ENCODE results near the gene PRSS57.
"Not testable (repeated sequence)": the region's sequence is repeated elsewhere in the genome, so short reads cannot be mapped to it uniquely, and the experiment has no call there.

Gene PRSS57

DNA sequence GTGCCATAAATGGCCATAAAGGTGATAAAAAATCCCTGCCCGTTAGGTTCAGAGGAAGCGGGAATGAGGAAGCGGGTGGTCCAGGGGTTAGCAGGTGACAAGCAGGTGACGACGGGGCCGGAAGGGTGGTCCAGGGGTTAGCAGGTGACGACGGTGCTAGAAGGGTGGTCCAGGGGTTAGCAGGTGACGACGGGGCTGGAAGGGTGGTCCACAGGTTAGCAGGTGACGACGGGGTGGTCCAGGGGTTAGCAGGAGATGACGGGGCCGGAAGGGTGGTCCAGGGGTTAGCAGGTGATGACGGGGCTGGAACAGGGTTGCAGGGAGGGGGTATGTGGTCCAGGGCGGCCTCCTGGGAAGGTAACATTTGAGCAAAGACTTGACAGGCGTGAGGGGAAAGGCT, 6.3 kb downstream of the PRSS57 start:
- DNase-seq = no peak

GRCh38 chr19:688214-688613, 7.0 kb downstream of the PRSS57 start:
- DNase-seq = no peak

DNA sequence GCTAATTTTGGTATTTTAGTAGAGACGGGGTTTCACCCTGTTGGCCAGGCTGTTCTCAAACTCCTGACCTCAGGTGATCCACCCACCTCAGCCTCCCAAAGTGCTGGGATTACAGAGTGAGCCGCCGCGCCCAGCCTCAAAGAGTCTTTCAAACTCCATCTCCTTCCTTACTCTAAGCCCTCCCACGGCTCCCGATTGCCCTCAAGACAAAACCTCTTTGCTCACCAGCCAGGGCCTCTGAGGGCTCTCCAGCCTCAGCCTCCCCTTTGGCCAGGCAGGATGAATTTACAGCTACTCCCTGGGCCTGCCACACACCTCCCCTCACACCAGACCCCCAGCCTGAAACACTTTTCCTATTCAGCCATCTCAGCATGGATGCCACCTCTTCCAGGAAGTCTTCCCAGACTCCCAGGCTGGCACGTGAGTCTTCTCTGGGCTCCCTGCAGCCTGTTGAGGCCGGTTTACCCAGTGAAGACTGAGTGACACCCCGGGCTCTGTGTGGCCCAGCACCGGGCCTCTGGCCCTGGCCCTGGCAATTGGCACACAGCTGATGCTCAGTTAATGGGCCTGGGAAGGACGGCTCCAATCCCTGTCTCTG, 7.6 kb downstream of the PRSS57 start:
- DNase-seq = no peak

GRCh38 chr19:686589-687297, 8.5 kb downstream of the PRSS57 start:
- no peak for DNase-seq

DNA sequence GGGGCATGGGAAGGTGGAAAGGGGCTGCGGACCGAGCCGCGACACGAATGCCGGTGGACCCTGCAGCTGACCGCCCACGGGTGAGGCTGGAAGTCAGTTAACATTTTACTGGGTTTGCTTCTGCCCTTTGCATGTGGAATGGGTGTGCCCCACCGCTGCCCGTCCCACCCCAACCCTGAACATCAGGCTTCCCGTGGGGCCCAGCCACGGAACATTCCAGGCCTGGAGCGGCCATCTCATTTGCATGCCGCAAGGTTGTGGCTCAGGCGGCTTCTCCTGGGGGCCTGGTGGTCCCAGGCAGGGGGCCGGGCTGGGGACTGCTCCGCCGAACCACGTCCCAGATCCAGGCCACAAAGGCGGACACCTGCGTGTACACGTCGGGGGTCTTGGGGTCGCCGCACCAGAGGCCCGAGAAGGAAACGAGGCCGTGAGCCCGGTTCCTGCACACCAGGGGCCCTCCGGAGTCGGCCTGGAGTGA, 9.8 kb downstream of the PRSS57 start:
- no peak for DNase-seq

DNA sequence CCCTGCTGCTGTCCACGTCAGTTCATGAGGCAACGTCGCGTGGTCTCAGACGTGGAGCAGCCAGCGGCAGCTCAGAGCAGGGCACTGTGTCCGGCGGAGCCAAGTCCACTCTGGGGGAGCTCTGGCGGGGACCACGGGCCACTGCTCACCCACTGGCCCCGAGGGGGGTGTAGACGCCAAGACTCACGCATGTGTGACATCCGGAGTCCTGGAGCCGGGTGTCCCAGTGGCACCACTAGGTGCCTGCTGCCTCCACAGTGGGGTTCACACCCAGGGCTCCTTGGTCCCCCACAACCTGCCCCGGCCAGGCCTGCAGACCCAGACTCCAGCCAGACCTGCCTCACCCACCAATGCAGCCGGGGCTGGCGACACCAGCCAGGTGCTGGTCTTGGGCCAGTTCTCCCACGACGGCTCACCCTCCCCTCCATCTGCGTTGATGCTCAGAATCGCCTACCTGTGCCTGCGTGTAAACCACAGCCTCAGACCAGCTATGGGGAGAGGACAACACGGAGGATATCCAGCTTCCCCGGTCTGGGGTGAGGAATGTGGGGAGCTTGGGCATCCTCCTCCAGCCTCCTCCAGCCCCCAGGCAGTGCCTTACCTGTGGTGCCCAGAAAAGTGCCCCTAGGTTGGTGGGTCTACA, 12.5 kb downstream of the PRSS57 start:
- DNase-seq = no peak

DNA sequence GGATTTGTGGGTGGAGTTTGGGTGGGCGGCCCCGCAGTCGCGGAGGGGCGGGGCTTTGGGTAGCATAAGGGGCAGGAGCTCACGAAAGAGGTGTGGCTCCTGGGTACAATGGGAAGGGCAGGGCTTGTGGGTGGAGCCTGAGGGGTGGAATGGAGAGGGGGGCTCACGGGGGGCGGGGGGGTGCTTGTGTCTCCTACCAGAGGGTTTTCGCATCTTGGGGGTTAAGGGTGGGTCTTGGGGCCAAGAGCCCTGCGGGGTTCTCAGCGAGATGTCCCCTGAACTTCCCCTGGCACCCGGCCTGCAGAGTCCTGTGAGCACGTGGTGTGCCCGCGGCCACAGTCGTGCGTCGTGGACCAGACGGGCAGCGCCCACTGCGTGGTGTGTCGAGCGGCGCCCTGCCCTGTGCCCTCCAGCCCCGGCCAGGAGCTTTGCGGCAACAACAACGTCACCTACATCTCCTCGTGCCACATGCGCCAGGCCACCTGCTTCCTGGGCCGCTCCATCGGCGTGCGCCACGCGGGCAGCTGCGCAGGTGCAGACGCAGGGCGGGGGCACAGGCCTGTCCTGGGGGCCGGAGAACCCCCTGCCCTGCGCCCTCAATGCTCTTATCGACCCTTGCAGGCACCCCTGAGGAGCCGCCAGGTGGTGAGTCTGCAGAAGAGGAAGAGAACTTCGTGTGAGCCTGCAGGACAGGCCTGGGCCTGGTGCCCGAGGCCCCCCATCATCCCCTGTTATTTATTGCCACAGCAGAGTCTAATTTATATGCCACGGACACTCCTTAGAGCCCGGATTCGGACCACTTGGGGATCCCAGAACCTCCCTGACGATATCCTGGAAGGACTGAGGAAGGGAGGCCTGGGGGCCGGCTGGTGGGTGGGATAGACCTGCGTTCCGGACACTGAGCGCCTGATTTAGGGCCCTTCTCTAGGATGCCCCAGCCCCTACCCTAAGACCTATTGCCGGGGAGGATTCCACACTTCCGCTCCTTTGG, 13.9 kb downstream of the PRSS57 start:
- DNase-seq = no peak

GRCh38 chr19:680287-681028, 14.8 kb downstream of the PRSS57 start:
- DNase-seq = peak; percentile 90

GRCh38 chr19:679418-680286, 15.6 kb downstream of the PRSS57 start:
- DNase-seq = no peak

- DNase-seq = no peak
Observed at GRCh38 chr19:678791-679388, 16.4 kb downstream of the PRSS57 start.

DNA sequence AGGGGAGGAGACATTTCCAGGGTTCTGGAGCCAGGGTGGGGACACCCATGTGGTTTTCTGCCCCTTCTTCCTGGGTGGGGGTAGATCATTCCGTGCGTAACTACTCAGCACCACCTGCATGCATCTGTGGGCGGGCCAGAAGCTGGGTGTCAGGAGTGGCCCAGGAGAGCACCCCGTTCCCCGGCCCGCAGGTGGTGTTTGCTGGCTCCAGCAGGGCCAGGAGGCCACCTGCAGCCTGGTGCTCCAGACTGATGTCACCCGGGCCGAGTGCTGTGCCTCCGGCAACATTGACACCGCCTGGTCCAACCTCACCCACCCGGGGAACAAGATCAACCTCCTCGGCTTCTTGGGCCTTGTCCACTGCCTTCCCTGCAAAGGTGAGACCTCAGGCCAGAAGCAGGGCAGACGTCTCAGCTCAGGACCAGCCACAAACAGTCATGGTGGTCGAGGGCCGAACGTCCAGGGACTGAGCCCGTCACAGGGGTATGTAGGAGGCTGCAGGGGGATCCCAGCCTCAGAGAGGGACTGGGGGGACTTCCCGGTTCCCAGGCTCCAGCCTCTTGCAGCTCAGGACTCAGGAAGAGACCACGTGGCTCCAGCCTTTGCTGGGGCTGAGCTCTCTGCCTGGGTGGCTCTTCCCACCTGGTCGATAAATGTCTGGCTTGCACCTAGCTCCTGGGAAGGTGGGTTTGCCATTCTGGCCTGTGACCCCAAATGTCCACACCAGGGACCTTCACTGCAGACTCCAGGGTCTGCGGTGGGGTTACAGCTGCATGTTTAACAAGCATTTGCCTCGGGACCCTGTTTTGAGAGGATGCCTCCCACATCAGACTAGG, 17.4 kb downstream of the PRSS57 start:
- DNase-seq = no peak

DNA sequence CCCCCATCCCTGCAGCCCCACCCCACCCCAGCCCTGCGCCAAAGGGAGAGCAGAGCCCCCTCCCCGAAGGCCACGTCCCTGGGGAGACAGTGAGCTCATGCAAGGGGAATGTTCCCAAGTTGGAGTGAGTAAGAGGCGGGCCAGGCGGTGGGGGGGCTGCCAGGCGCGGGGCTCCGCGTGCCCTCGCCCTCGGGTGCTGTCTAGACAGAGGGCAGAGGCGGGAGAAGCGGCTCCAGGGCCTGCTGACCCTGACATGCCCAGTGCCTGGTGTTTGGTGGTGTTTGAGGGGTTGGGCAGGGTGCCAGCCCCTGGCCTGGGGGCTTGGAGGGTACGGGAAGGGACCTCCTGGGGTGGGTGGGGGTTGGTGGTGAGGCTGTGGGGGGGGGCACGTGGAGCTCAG, 18.1 kb downstream of the PRSS57 start:
- no peak for DNase-seq

DNA sequence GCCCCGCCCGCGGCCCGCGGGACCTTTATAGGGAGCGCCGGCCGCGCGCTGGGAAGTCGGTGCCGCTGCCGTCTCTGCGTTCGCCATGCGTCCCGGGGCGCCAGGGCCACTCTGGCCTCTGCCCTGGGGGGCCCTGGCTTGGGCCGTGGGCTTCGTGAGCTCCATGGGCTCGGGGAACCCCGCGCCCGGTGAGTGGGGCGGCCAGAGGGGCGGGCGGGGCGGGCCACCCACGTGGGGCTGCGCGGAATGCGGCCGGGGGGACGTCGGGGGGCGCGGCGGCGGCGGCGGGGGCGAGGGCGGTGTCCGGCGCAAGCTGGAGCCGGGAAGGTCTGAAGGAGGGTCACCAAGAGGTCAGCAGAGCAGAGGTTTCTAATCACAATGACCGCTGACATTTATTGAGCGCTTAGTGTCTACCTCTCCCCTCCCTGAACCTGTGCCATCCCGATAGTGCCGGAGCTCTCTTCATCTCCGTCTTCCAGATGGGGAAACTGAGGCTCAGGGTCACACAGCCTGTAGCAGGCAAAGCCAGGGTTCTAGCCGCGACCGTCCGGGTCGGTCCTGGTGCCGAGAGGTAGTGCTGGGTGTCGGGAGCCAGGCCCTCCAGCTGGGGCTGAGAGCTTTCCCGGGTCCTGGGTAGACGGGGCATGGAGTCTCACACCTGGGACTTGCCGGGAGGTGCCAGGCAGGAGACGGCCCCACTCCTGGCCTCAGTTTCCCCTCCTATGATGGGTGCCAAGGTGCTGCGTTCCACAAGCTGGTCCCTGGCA, 18.7 kb downstream of the PRSS57 start, which contains the start of gene FSTL3:
TSS of gene FSTL3 (plus strand) at position 54 of the 767 bp plus-strand sequence. CDS start at position 86, 32 bp downstream.
- DNase-seq = no peak

GRCh38 chr19:676007-676338, 19.3 kb downstream of the PRSS57 start:
- no peak for DNase-seq

- DNase-seq = no peak
Observed at GRCh38 chr19:674282-675151, 20.7 kb downstream of the PRSS57 start.

DNA sequence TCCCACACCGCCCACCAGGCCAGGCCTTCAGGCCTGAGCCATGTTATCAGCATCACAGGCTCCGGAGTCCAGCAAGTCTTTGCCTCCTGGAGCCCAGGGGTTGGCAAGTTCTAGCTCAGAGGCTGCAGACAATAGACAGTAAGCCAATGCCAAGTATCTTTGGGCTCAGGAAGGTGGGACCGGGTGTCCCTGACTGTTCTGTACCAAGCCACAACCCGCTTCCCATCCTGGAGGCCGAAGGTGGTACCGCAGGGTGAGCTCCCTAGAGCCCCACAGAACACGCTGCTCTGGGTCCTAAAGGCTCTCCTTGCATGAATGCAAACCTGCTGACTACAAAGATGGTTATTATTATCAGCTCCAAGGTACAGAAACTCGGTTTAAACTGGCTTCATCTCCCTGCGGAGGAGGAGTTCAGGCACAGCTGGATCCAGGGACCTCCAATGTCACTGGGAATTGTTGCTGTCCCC, 24.6 kb downstream of the PRSS57 start:
- DNase-seq = no peak

DNA sequence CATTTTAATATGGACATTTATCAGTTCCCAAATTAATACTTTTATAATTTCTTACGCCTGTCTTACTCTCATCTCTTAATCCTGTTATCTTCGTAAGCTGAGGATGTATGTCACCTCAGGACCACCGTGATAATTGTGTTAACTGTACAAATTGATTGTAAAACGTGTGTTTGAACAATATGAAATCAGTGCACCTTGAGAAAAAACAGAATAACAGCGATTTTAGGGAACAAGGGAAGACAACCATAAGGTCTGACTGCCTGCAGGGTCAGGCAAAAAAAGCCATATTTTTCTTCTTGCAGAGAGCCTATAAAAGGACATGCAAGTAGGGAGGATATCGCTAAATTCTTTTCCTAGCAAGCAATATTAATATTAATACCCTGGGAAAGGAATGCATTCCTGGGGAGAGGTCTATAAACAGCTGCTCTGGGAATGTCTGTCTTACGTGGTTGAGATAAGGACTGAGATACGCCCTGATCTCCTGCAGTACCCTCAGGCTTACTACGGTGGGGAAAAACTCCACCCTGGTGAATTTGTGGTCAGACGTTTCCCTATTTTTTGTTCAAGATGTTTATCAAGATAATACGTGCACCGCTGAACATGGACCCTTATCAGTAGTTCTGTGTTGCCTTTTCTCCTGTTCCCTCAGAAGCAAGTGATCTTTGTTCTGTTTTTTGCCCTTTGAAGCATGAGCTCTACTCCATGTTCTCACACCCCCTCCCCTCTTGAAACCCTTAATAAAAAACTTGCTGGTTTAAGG, 26.4 kb downstream of the PRSS57 start:
- not testable (repeated sequence) for DNase-seq

All from NCI-H1694 treated with DMSO at 0.1 percent for 48 hours (cell line).